ENCODE measurements around the gene DPEP3.

- TF ChIP-seq POLR2A (IDR thresholded peaks at IDR 0.05) (no peak), CTCF (IDR thresholded peaks at IDR 0.05) (no peak)
These were observed 29.9 kb downstream of the DPEP3 start for GRCh38 chr16:67950335-67950843.
